ENCODE results near the gene ATG7. TPM values are rescaled to one million over a fixed set of nuclear protein-coding genes. Genes with fewer than 3 reads are reported as not detected.

The ATG7 gene
- total RNA-seq, 4 donors from 2014 or later: 54.8 to 126 (median 100) TPM

DNA sequence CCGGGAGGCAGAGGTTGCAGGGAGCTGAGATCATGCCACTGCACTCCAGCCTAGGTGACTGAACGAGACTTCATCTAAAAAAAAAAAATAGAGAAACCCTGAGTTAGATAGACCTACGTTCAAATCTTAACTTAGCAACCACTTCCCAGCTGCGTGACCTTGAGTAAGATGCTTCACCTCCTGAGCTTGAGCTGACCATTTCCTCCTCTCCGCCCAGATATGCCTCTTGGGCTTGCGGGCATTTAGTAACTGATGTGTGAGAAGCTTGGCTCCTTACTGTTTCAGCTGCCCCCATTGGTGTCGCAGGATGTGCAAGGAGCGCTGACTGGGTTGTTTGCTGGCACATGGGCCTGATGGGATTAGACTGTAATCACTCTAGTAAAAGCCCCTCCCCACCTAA, 26.9 kb upstream of the ATG7 start:
- intact Hi-C loops (cut with DNase I; ENCODE audit: low total_unique reads): no loop called here
- TF ChIP-seq, protein P1, sequence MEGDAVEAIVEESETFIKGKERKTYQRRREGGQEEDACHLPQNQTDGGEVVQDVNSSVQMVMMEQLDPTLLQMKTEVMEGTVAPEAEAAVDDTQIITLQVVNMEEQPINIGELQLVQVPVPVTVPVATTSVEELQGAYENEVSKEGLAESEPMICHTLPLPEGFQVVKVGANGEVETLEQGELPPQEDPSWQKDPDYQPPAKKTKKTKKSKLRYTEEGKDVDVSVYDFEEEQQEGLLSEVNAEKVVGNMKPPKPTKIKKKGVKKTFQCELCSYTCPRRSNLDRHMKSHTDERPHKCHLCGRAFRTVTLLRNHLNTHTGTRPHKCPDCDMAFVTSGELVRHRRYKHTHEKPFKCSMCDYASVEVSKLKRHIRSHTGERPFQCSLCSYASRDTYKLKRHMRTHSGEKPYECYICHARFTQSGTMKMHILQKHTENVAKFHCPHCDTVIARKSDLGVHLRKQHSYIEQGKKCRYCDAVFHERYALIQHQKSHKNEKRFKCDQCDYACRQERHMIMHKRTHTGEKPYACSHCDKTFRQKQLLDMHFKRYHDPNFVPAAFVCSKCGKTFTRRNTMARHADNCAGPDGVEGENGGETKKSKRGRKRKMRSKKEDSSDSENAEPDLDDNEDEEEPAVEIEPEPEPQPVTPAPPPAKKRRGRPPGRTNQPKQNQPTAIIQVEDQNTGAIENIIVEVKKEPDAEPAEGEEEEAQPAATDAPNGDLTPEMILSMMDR (IDR thresholded peaks at IDR 0.05): no peak
- no peak for TF ChIP-seq POLR2A (IDR thresholded peaks at IDR 0.05)
- H3K36me3 ChIP-seq: no peaks in the 10 kb centered on the region
- no peaks in the 10 kb centered on the region for H3K4me1 ChIP-seq
- H3K4me3 ChIP-seq: no peak overlapping the region
- DNase-seq: no peak
- no peaks in the 10 kb centered on the region for H3K27me3 ChIP-seq
- no peak overlapping the region for H3K27ac ChIP-seq
- H3K9me3 ChIP-seq: no peaks in the 10 kb centered on the region

DNA sequence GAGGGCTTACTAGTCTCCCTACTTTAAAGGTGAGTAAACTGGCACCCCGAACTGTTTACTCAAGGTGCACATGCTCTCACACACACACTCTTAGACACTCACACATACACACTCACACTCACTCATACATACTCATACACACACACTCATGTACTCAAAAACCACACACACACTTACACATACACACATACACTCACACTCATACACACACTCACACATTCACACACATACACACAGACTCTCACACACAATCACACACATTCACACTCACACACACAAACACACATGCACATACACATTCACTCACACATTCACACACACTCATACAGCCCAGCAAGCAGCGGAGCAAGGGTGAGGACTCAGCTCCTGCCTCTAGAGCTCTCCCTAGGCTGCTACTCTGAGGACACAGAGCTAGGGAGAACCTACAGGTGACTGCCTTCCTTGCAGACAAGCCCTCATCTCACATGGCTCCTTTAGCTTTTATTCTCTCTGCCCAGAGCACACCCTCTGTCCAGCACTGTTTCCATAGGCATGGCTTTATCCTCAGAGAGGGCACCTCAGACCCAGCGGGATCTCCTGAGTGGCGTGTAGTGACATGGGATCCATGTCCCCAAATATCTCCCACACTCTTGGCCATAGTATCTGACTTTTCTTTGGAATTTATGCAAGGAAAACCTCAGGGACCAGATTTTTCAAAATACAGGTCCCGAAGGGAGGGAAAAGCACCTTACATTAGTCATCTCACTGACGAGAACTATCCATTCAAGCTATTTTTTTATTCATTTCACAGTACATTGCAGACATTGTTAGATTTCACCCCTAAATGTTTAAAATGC, 26.2 kb upstream of the ATG7 start:
- no peak overlapping the region for H3K27ac ChIP-seq
- intact Hi-C loops (cut with DNase I; ENCODE audit: low total_unique reads): no loop called here
- no peak overlapping the region for H3K4me3 ChIP-seq
- H3K9me3 ChIP-seq: no peaks in the 10 kb centered on the region
- no peaks in the 10 kb centered on the region for H3K27me3 ChIP-seq
- no peaks in the 10 kb centered on the region for H3K4me1 ChIP-seq
- no peak for TF ChIP-seq POLR2A (IDR thresholded peaks at IDR 0.05)
- TF ChIP-seq, protein P1 (IDR thresholded peaks at IDR 0.05): no peak
- no peaks in the 10 kb centered on the region for H3K36me3 ChIP-seq
- DNase-seq: no peak

DNA sequence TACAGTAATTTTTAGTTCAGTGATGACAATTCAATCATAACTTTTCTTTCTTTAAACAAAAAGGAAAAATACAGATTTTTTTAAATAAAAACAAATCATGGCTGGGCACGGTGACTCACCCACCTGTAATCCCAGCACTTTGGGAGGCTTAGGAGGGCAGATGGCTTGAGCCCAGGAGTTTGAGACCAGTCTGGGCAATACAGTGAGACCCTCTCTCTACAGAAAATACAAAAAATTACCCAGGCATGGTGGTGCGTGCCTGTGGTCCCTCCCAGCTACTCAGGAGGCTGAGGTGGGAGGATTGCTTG, 25.6 kb upstream of the ATG7 start:
- no peaks in the 10 kb centered on the region for H3K4me1 ChIP-seq

DNA sequence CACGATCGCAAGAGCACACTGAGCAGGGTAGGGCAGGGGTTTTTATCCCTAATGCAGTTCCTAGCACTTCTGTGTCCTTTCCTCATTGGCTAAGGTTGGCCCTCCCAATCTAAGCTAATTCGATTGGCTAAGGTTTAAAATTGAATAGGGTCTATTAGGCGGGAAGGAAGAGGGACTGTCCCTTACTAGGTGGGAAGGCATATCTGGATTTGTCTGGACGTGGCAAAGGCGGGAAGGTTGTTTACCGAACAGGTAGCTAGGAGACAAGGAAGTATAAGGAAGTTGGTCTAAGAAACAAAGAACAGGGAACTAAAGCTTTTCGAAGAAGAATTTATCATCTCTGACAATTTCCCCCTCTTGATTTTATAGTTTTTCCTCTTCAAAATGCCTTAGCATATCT, 24.8 kb upstream of the ATG7 start:
- H3K27me3 ChIP-seq: no peaks in the 10 kb centered on the region
- TF ChIP-seq, protein P1 (IDR thresholded peaks at IDR 0.05): no peak
- TF ChIP-seq POLR2A (IDR thresholded peaks at IDR 0.05): no peak
- DNase-seq: no peak
- no peak overlapping the region for H3K4me3 ChIP-seq
- intact Hi-C loops (cut with DNase I; ENCODE audit: low total_unique reads): no loop called here
- H3K4me1 ChIP-seq: no peaks in the 10 kb centered on the region
- H3K27ac ChIP-seq: no peak overlapping the region
- no peaks in the 10 kb centered on the region for H3K36me3 ChIP-seq
- no peaks in the 10 kb centered on the region for H3K9me3 ChIP-seq

More for the DNA sequence above, 25.6 kb upstream of the ATG7 start:
- Histone ChIP-seq H3K27ac (no peak overlapping the region), H3K36me3 (no peaks in the 10 kb centered on the region), H3K4me3 (no peak overlapping the region), H3K27me3 (no peaks in the 10 kb centered on the region), H3K9me3 (no peaks in the 10 kb centered on the region)
- DNase-seq: no peak
- intact Hi-C loops (cut with DNase I; ENCODE audit: low total_unique reads): no loop called here
- no peak for TF ChIP-seq POLR2A (IDR thresholded peaks at IDR 0.05)
- TF ChIP-seq, protein P1 (IDR thresholded peaks at IDR 0.05): no peak

DNA sequence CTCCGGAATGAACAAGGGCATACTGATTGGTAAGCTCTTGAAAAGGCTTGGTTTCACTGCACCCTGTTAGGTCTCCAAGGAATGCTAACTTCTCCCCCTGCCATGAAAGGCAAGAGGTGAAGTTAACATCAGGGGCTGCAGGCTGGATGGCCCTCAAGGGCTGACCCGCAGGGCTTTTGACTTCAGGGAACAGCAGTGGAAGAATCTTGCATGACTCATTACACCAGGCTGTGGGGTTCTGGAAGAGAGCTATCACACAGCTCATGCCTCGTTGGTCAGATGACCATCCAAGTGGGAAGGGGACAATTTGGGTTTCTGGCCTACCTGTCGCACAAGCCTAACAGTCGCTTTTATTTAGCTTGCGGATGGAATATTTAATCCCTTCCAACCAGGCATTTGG, 23.6 kb upstream of the ATG7 start:
- intact Hi-C loops (cut with DNase I; ENCODE audit: low total_unique reads): no loop called here
- no peaks in the 10 kb centered on the region for H3K9me3 ChIP-seq
- H3K36me3 ChIP-seq: no peaks in the 10 kb centered on the region
- H3K4me1 ChIP-seq: no peaks in the 10 kb centered on the region
- no peak for TF ChIP-seq POLR2A (IDR thresholded peaks at IDR 0.05)
- TF ChIP-seq, protein P1 (IDR thresholded peaks at IDR 0.05): no peak
- no peak overlapping the region for H3K27ac ChIP-seq
- no peak for DNase-seq
- H3K27me3 ChIP-seq: no peaks in the 10 kb centered on the region
- no peak overlapping the region for H3K4me3 ChIP-seq

Measured in uterus (tissue), 4 donors.